H7 (cell line): ENCODE measurements around the gene MBNL2. TPM values are rescaled to one million over a fixed set of nuclear protein-coding genes. Genes with fewer than 3 reads are reported as not detected.
"Not testable (repeated sequence)": the region's sequence is repeated elsewhere in the genome, so short reads cannot be mapped to it uniquely, and the experiment has no call there.

Experiments used
- DNase-seq: peaks from one replicate; pipeline ENCODE4 v3.0.0; 2012
- H3K27me3 ChIP-seq: 2 replicates; pipeline ENCODE4 v1.6.0; 2011; ENCODE audit warnings: mild to moderate bottlenecking, low read length; ENCODE audit not compliant: control insufficient read depth, insufficient read depth
- H3K36me3 ChIP-seq: replicated peaks from 2 replicates; pipeline ENCODE4 v1.5.1; 2011; ENCODE audit warnings: low read length; ENCODE audit not compliant: control insufficient read depth, insufficient read depth
- H3K4me3 ChIP-seq: 2 replicates; pipeline ENCODE4 v1.5.1; 2011; ENCODE audit warnings: low read depth, mild to moderate bottlenecking, control low read depth, low read length, moderate library complexity; ENCODE audit not compliant: insufficient read depth
- total RNA-seq: library from RNA; depleted of rRNA; stranded (reverse); fragments of >200 nt; shearing (Covaris generic); gene quantifications from 2 replicates; pipeline ENCODE4 v1.2.3, GENCODE V29; 2014

Gene MBNL2
- total RNA-seq, 1 experiment from 2014 or later: 1.0 TPM

GRCh38 chr13:97344265-97345175 is 122.4 kb downstream of the MBNL2 start:
- Histone ChIP-seq H3K4me3 (no peak overlapping the region), H3K36me3 (no peaks in the 10 kb centered on the region), H3K27me3 (no peaks in the 10 kb centered on the region)
- DNase-seq: peak; percentile 39

GRCh38 chr13:97346097-97346496 is 124.0 kb downstream of the MBNL2 start:
- no peak for DNase-seq
- Histone ChIP-seq H3K36me3 (no peaks in the 10 kb centered on the region), H3K4me3 (no peak overlapping the region), H3K27me3 (no peaks in the 10 kb centered on the region)

- H3K27me3 ChIP-seq: no peaks in the 10 kb centered on the region
- no peaks in the 10 kb centered on the region for H3K36me3 ChIP-seq
- DNase-seq: peak; percentile 13
- H3K4me3 ChIP-seq: no peak overlapping the region
Observed at GRCh38 chr13:97346561-97347254, 124.6 kb downstream of the MBNL2 start.

GRCh38 chr13:97347255-97347932 is 125.3 kb downstream of the MBNL2 start:
- peak; percentile 13 for DNase-seq
- Histone ChIP-seq H3K4me3 (no peak overlapping the region), H3K36me3 (no peaks in the 10 kb centered on the region), H3K27me3 (no peaks in the 10 kb centered on the region)

- DNase-seq: no peak
- Histone ChIP-seq H3K4me3 (no peak overlapping the region), H3K36me3 (no peaks in the 10 kb centered on the region), H3K27me3 (no peaks in the 10 kb centered on the region)
Observed at GRCh38 chr13:97348569-97349100, 126.5 kb downstream of the MBNL2 start.

- H3K27me3 ChIP-seq, H3K4me3 ChIP-seq, DNase-seq, H3K36me3 ChIP-seq: not testable (repeated sequence)
Observed at GRCh38 chr13:97352012-97352411, 129.9 kb downstream of the MBNL2 start.

- H3K4me3 ChIP-seq: no peak overlapping the region
- H3K27me3 ChIP-seq: no peaks in the 10 kb centered on the region
- DNase-seq: no peak
Observed at GRCh38 chr13:97352815-97353214, 130.7 kb downstream of the MBNL2 start.

GRCh38 chr13:97353927-97354675 is 132.0 kb downstream of the MBNL2 start:
- no peak for DNase-seq
- Histone ChIP-seq H3K36me3 (no peaks in the 10 kb centered on the region), H3K4me3 (no peak overlapping the region), H3K27me3 (no peaks in the 10 kb centered on the region)

More at GRCh38 chr13:97352815-97353214, 130.7 kb downstream of the MBNL2 start:
- no peaks in the 10 kb centered on the region for H3K36me3 ChIP-seq

- Histone ChIP-seq H3K27me3 (no peaks in the 10 kb centered on the region), H3K4me3 (no peak overlapping the region), H3K36me3 (no peaks in the 10 kb centered on the region)
- no peak for DNase-seq
Observed at GRCh38 chr13:97354808-97355207, 132.7 kb downstream of the MBNL2 start.

- Histone ChIP-seq H3K4me3 (no peak overlapping the region), H3K27me3 (no peaks in the 10 kb centered on the region), H3K36me3 (no peaks in the 10 kb centered on the region)
- no peak for DNase-seq
Observed at GRCh38 chr13:97356592-97356991, 134.5 kb downstream of the MBNL2 start.

- Histone ChIP-seq H3K36me3 (no peaks in the 10 kb centered on the region), H3K27me3 (no peaks in the 10 kb centered on the region), H3K4me3 (no peak overlapping the region)
- DNase-seq: peak; percentile 47
Observed at GRCh38 chr13:97359181-97360057, 137.3 kb downstream of the MBNL2 start.

- Histone ChIP-seq H3K4me3 (no peak overlapping the region), H3K36me3 (no peaks in the 10 kb centered on the region), H3K27me3 (no peaks in the 10 kb centered on the region)
- DNase-seq: no peak
Observed at GRCh38 chr13:97360610-97361009, 138.5 kb downstream of the MBNL2 start.

- no peaks in the 10 kb centered on the region for H3K36me3 ChIP-seq
- H3K27me3 ChIP-seq: no peaks in the 10 kb centered on the region
- DNase-seq: no peak
- no peak overlapping the region for H3K4me3 ChIP-seq
Observed at GRCh38 chr13:97364031-97364430, 141.9 kb downstream of the MBNL2 start.
